ENCODE data around the gene KCNJ9.
"Not testable (repeated sequence)": the region's sequence is repeated elsewhere in the genome, so short reads cannot be mapped to it uniquely, and the experiment has no call there.

The KCNJ9 gene

GRCh38 chr1:160104486-160104885, 23.1 kb downstream of the KCNJ9 start:
- DNase-seq, result no peak

GRCh38 chr1:160105155-160105554, 23.8 kb downstream of the KCNJ9 start:
- Histone ChIP-seq H3K36me3 (no peaks in the 10 kb centered on the region), H3K9me3 (ENCODE audit: severe bottlenecking) (no peaks in the 10 kb centered on the region), H3K4me3 (ENCODE audit: low read depth, low read length) (no peak overlapping the region), H3K27me3 (ENCODE audit: insufficient read depth, low read depth, severe bottlenecking) (no peaks in the 10 kb centered on the region), H3K27ac (no peak overlapping the region)
- no peak for TF ChIP-seq CTCF (IDR thresholded peaks at IDR 0.05; ENCODE audit: low read depth, low read length)
- no peak for DNase-seq

More at GRCh38 chr1:160104486-160104885, 23.1 kb downstream of the KCNJ9 start:
- TF ChIP-seq CTCF (IDR thresholded peaks at IDR 0.05; ENCODE audit: low read depth, low read length), result no peak
- Histone ChIP-seq H3K4me3 (ENCODE audit: low read depth, low read length) (no peak overlapping the region), H3K27me3 (ENCODE audit: insufficient read depth, low read depth, severe bottlenecking) (no peaks in the 10 kb centered on the region), H3K36me3 (no peaks in the 10 kb centered on the region), H3K27ac (no peak overlapping the region), H3K9me3 (ENCODE audit: severe bottlenecking) (no peaks in the 10 kb centered on the region)

GRCh38 chr1:160107512-160107911, 26.2 kb downstream of the KCNJ9 start:
- H3K27me3 ChIP-seq (ENCODE audit: insufficient read depth, low read depth, severe bottlenecking), result no peaks in the 10 kb centered on the region
- TF ChIP-seq CTCF (IDR thresholded peaks at IDR 0.05; ENCODE audit: low read depth, low read length), result no peak
- H3K36me3 ChIP-seq, result no peaks in the 10 kb centered on the region
- no peak overlapping the region for H3K4me3 ChIP-seq (ENCODE audit: low read depth, low read length)
- H3K9me3 ChIP-seq (ENCODE audit: severe bottlenecking), result no peaks in the 10 kb centered on the region
- H3K27ac ChIP-seq, result no peak overlapping the region
- no peak for DNase-seq

- H3K27ac ChIP-seq, result no peak overlapping the region
- H3K27me3 ChIP-seq (ENCODE audit: insufficient read depth, low read depth, severe bottlenecking), result no peaks in the 10 kb centered on the region
- TF ChIP-seq CTCF (IDR thresholded peaks at IDR 0.05; ENCODE audit: low read depth, low read length), result peak; percentile 71
- no peak overlapping the region for H3K4me3 ChIP-seq (ENCODE audit: low read depth, low read length)
- no peaks in the 10 kb centered on the region for H3K9me3 ChIP-seq (ENCODE audit: severe bottlenecking)
- no peaks in the 10 kb centered on the region for H3K36me3 ChIP-seq
- peak; percentile 64 for DNase-seq
These were observed 27.7 kb downstream of the KCNJ9 start for GRCh38 chr1:160108888-160109662.

- no peak overlapping the region for H3K4me3 ChIP-seq (ENCODE audit: low read depth, low read length)
These were observed 28.3 kb downstream of the KCNJ9 start for GRCh38 chr1:160109686-160110085.

GRCh38 chr1:160111462-160111861, 30.1 kb downstream of the KCNJ9 start:
- not testable (repeated sequence) for H3K27me3 ChIP-seq (ENCODE audit: insufficient read depth, low read depth, severe bottlenecking); H3K27ac ChIP-seq; DNase-seq; H3K4me3 ChIP-seq (ENCODE audit: low read depth, low read length); H3K9me3 ChIP-seq (ENCODE audit: severe bottlenecking); H3K36me3 ChIP-seq

More at GRCh38 chr1:160109686-160110085, 28.3 kb downstream of the KCNJ9 start:
- Histone ChIP-seq H3K9me3 (ENCODE audit: severe bottlenecking) (no peaks in the 10 kb centered on the region), H3K36me3 (no peaks in the 10 kb centered on the region), H3K27ac (no peak overlapping the region), H3K27me3 (ENCODE audit: insufficient read depth, low read depth, severe bottlenecking) (no peaks in the 10 kb centered on the region)
- DNase-seq, result no peak
- no peak for TF ChIP-seq CTCF (IDR thresholded peaks at IDR 0.05; ENCODE audit: low read depth, low read length)

All from WERI-Rb-1 (cell line).